ENCODE data around the gene NUP205.
"Not testable (repeated sequence)": the region's sequence is repeated elsewhere in the genome, so short reads cannot be mapped to it uniquely, and the experiment has no call there.

NUP205 gene

DNA sequence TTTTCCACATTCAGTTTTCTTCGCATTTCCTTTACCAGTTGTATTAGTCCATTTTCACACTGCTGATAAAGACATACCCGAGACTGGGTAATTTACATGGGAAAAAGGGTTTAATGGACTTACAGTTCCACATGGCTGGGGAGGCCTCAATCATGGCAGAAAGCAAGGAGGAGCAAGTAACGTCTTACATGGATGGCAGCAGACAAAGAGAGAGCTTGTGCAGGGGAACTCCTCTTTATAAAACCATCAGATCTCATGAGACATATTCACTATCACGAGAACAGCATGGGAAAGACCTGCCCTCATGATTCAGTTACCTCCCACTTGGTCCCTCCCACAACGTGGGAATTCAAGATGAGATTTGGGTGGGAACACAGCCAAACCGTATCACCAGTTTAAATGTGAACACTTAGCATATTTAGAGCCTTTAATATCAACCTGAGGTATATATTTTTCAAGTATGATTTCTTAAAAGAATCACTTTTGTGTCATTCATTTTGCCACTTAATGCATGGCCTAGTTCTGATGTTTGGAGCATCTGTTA is 111.2 kb downstream of the NUP205 start:
- DNase-seq, result not testable (repeated sequence)

GRCh38 chr7:135669774-135670173 is 112.1 kb downstream of the NUP205 start:
- no peak for DNase-seq

GRCh38 chr7:135670179-135670578 is 112.5 kb downstream of the NUP205 start:
- peak; percentile 79 for DNase-seq

- peak; percentile 71 for DNase-seq
Observed at GRCh38 chr7:135672560-135673359, 115.0 kb downstream of the NUP205 start.

GRCh38 chr7:135673360-135673706 is 115.6 kb downstream of the NUP205 start:
- peak; percentile 74 for DNase-seq

GRCh38 chr7:135678612-135679575 is 121.2 kb downstream of the NUP205 start:
- peak; percentile 30 for DNase-seq

- no peak for DNase-seq
Observed at GRCh38 chr7:135681762-135682161, 124.0 kb downstream of the NUP205 start.

DNA sequence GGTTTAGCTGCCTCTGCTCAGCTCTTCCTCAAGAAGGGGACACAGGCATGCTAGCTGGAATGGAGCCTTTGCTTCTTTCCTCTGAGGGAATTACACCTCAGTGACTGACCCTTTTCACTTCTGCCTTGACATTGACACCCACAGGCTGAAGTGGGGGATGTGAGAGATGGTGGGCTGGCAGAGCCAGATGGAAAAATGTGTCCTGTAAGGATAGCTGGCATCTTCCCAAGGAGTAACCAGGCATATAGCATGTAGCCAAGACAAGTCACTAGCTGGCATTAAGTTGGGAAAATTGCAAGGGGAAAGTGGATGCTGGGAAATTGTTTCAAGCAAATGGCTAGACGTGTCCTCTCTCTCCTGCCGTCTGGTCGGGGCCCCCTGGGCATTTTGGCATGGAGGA is 124.5 kb downstream of the NUP205 start:
- no peak for DNase-seq

- no peak for DNase-seq
Observed at GRCh38 chr7:135683609-135684008, 125.9 kb downstream of the NUP205 start.

GRCh38 chr7:135684136-135684535 is 126.4 kb downstream of the NUP205 start:
- peak; percentile 61 for DNase-seq

- no peak for DNase-seq
Observed at GRCh38 chr7:135684699-135685098, 127.0 kb downstream of the NUP205 start.

GRCh38 chr7:135685306-135686084 is 127.8 kb downstream of the NUP205 start:
- DNase-seq, result peak; percentile 44

- DNase-seq, result no peak
Observed at GRCh38 chr7:135687466-135687865, 129.7 kb downstream of the NUP205 start.

DNA sequence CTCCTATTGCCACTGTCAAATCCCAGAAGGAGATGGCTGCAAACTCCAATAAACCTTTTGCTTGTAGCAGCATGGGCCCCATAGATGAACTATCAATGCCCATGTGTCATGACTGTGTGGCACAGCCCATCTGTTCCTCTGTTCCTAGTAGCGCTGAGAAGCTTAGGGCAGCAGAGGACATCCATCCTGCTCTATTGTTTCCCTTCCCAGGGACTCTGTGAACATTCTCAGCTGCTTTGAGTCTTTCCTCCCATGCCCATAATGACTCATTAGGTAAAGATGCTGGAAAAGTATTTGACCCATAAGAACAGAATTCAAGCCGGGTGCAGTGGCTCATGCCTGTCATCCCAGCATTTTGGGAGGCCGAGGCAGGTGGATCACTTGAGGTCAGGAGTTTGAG is 132.8 kb downstream of the NUP205 start:
- peak; percentile 81 for DNase-seq

DNA sequence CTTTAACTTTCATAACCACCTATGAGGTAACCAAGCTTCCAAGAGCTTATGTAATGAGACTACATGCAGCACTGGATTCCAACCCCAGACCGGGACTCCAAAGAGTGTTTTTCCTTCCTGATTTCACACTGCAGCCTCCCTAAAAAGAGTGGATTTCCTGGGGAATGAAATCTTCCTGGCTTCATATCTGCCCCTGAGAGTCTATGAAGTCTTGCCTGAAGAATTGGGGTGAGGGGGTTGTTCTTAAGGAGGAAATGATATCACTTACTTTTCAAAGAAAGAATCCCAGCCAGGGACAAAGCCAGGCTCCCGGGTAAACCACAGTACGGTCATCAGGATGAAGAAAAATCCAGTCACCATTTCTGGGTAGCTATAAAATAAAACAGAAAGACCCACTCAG is 134.3 kb downstream of the NUP205 start:
- peak; percentile 51 for DNase-seq

GRCh38 chr7:135692606-135693005 is 134.9 kb downstream of the NUP205 start:
- not testable (repeated sequence) for DNase-seq

- DNase-seq, result no peak
Observed at GRCh38 chr7:135693558-135693957, 135.8 kb downstream of the NUP205 start.

DNA sequence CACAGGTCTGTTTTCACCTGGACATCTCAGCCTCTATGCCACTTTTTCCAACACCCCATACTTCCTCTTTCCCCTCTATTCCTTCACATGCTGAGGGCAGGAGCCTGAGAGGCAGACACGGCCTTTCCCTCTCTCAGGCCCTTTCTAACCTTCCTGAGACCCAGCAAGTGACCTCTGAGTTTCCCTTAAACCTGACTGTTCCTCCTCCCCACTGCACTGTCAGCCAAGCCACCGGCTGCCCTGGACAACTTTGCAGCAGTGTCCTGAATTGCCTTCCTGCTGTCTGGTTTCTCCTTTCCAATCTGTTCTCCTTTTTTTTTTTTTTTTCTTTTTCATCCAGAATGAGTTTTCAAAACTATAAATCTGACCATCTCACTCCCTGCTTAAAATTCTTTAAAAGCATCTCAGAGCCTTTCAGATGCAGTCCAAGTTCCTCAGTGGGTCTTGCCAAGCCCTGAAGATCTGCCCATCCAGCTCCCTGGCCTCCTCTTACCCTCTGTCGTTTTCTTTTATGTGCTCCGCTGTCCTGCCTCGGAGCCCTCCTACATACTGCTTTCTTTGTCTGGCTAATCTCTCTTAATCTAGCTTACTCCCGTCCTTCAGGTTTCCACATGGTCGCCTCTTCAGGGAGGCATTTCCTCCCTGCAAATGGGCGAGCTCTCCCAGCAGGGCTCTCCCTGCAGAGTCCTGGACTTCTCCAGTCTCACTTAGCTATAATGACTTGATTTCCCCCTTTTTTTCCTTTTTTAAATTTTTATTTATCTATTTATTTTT is 139.7 kb downstream of the NUP205 start:
- DNase-seq, result no peak
